CD4-positive, alpha-beta T cell treated with Interleukin-4 for 1 hour (primary cell): ENCODE data around the gene NT5C.
A peak's percentile ranks its signal among the peaks of the same experiment; 100 is the strongest.

Experiments
- DNase-seq, 2 donors: peaks; one replicate each; pipeline ENCODE4 v3.0.0-alpha.2; 2020 to 2022

The NT5C gene

GRCh38 chr17:75114552-75115314 is 16.8 kb downstream of the NT5C start:
- DNase-seq, result peak in 1 of 2 donors; percentile 18

- DNase-seq, result peak; percentile 91 to 92
These were observed 17.6 kb downstream of the NT5C start for GRCh38 chr17:75113798-75114551.

- no peak for DNase-seq
These were observed 19.7 kb downstream of the NT5C start for GRCh38 chr17:75111777-75112335.

- DNase-seq, result peak in 1 of 2 donors; percentile 25
These were observed 21.2 kb downstream of the NT5C start for GRCh38 chr17:75110234-75110937.

GRCh38 chr17:75109407-75110233 is 21.9 kb downstream of the NT5C start, which contains the start of gene ARMC7:
ARMC7 (plus strand) TSS chr17:75109969; CDS start chr17:75110289, 320 bp downstream.
- peak; percentile 90 to 91 for DNase-seq

- DNase-seq, result no peak
These were observed 22.5 kb downstream of the NT5C start for GRCh38 chr17:75109046-75109406.

- no peak for DNase-seq
These were observed 23.3 kb downstream of the NT5C start for GRCh38 chr17:75108193-75108592.

GRCh38 chr17:75105126-75106080 is 26.1 kb downstream of the NT5C start:
- DNase-seq, result no peak

GRCh38 chr17:75103601-75104554 is 27.7 kb downstream of the NT5C start:
- DNase-seq, result no peak

- DNase-seq, result peak in 1 of 2 donors; percentile 57
These were observed 29.1 kb downstream of the NT5C start for GRCh38 chr17:75102385-75102821.

- DNase-seq, result no peak
These were observed 31.5 kb downstream of the NT5C start for GRCh38 chr17:75099881-75100595.

- no peak for DNase-seq
These were observed 32.7 kb downstream of the NT5C start for GRCh38 chr17:75098861-75099260.

GRCh38 chr17:75097865-75098264 is 33.7 kb downstream of the NT5C start:
- DNase-seq, result no peak

GRCh38 chr17:75096082-75096625 is 35.4 kb downstream of the NT5C start:
- peak in 1 of 2 donors; percentile 66 for DNase-seq

- DNase-seq, result no peak
These were observed 36.6 kb downstream of the NT5C start for GRCh38 chr17:75094871-75095399.

GRCh38 chr17:75093548-75094158 is 37.9 kb downstream of the NT5C start:
- no peak for DNase-seq

GRCh38 chr17:75091855-75092327 is 39.7 kb downstream of the NT5C start:
- DNase-seq, result no peak
